B cell (primary cell): Measurements from ENCODE around the gene GPD1. TPM values are rescaled to one million over a fixed set of nuclear protein-coding genes. Genes with fewer than 3 reads are reported as not detected.

Experiments
- ATAC-seq: fragments of 200-7000 bp; cut with Tn5 transposase; one replicate; pipeline ENCODE4 v1.10.0; 2021; ENCODE audit warnings: low read depth, mild to moderate bottlenecking, moderate number of reproducible peaks, moderate library complexity
- CTCF ChIA-PET: fragments of 350-600 bp; sonication (Branson Sonifier 250); formaldehyde crosslinking; loops from one replicate; lab custom pipeline; 2021; ENCODE audit warnings: antibody characterized with exemption, inconsistent platforms; lab: Charles Lee
- POLR2A ChIA-PET: fragments of 350-600 bp; sonication (Branson Sonifier 250); formaldehyde crosslinking; loops from one replicate; lab custom pipeline; 2021; ENCODE audit warnings: antibody characterized with exemption; lab: Charles Lee
- DNase-seq: peaks from one replicate; pipeline ENCODE4 v3.0.0; 2013
- H2AFZ ChIP-seq: 2 replicates; pipeline ENCODE4 v1.6.1; 2012; ENCODE audit warnings: mild to moderate bottlenecking, low read depth, low read length; ENCODE audit not compliant: insufficient read depth, poor library complexity, severe bottlenecking
- H3K27ac ChIP-seq, 2 donors: 1 replicate in 1 of 2; 2 replicates in 1 of 2; pipeline ENCODE4 v1.5.1; 2012 to 2013; ENCODE audit warnings: low read length in 2 of 2, mild to moderate bottlenecking in 2 of 2, moderate library complexity in 1 of 2
- H3K27me3 ChIP-seq, 4 experiments: fragments of 200-600 bp in 1 of 4; sonication (generic) in 1 of 4; replicated peaks in 1 of 4; 1 replicate in 2 of 4; 2 replicates in 2 of 4; pipeline versions ENCODE4 v1.6.1 to v1.7.0; 2013 to 2016; ENCODE audit warnings: low read length in 3 of 4, mild to moderate bottlenecking in 2 of 4, mixed read lengths in 1 of 4, moderate library complexity in 1 of 4; ENCODE audit not compliant: insufficient read depth in 4 of 4, control insufficient read depth in 3 of 4; ENCODE audit errors: control extremely low read depth in 1 of 4
- H3K36me3 ChIP-seq, 2 experiments: replicated peaks in 1 of 2; 1 replicate in 1 of 2; 2 replicates in 1 of 2; pipeline versions ENCODE4 v1.6.1 to v1.7.1; 2013; ENCODE audit warnings: low read length in 1 of 2; ENCODE audit not compliant: insufficient read depth in 2 of 2, control insufficient read depth in 1 of 2; ENCODE audit errors: control extremely low read depth in 1 of 2, extremely low read depth in 1 of 2
- H3K4me1 ChIP-seq, 2 donors: fragments of 200-600 bp in 1 of 2; sonication (generic) in 1 of 2; 1 replicate in 1 of 2; 2 replicates in 1 of 2; pipeline versions ENCODE4 v1.5.1 to v1.6.1; 2013 to 2017; ENCODE audit warnings: low read length in 2 of 2; ENCODE audit not compliant: control insufficient read depth in 2 of 2, insufficient read depth in 2 of 2
- H3K4me2 ChIP-seq: replicated peaks from 2 replicates; pipeline ENCODE3; 2012; ENCODE audit warnings: mild to moderate bottlenecking, low read depth, low read length; ENCODE audit not compliant: poor library complexity, severe bottlenecking
- H3K4me3 ChIP-seq, 5 experiments: fragments of 200-600 bp in 1 of 5; sonication (generic) in 1 of 5; 1 replicate in 3 of 5; 2 replicates in 2 of 5; pipeline versions ENCODE4 v1.5.1 to v1.7.0; 2011 to 2016; ENCODE audit warnings: low read length in 4 of 5, mild to moderate bottlenecking in 4 of 5, low read depth in 2 of 5, control low read depth in 1 of 5, moderate library complexity in 1 of 5; ENCODE audit not compliant: insufficient read depth in 1 of 5; ENCODE audit errors: control extremely low read depth in 1 of 5, extremely low read depth in 1 of 5
- H3K79me2 ChIP-seq: fragments of 200-600 bp; sonication (generic); one replicate; pipeline ENCODE4 v1.6.0; 2016; ENCODE audit warnings: low read length; ENCODE audit not compliant: control insufficient read depth, insufficient read depth
- H3K9ac ChIP-seq: fragments of 200-600 bp; sonication (generic); 2 replicates; pipeline ENCODE4 v1.6.1; 2017; ENCODE audit warnings: mild to moderate bottlenecking, low read length, moderate library complexity
- H3K9me3 ChIP-seq, 3 donors: one replicate each; pipeline versions ENCODE4 v1.6.1 to v1.7.1; 2013; ENCODE audit warnings: low read length in 2 of 3; ENCODE audit not compliant: control insufficient read depth in 2 of 3, insufficient read depth in 1 of 3; ENCODE audit errors: control extremely low read depth in 1 of 3
- H4K20me1 ChIP-seq: 2 replicates; pipeline ENCODE4 v1.6.0; 2012; ENCODE audit warnings: mild to moderate bottlenecking, low read length; ENCODE audit not compliant: insufficient read depth, control insufficient read depth, poor library complexity, severe bottlenecking
- H3K27ac Mint-ChIP-seq: one replicate; pipeline ENCODE4 v1.8.0; 2021; ENCODE audit warnings: mixed read lengths
- H3K27me3 Mint-ChIP-seq: one replicate; pipeline ENCODE4 v1.8.0; 2021; ENCODE audit warnings: mixed read lengths
- H3K4me1 Mint-ChIP-seq: one replicate; pipeline ENCODE4 v1.8.0; 2021; ENCODE audit warnings: mixed read lengths
- H3K4me3 Mint-ChIP-seq: one replicate; pipeline ENCODE4 v1.8.0; 2021; ENCODE audit warnings: mixed read lengths
- H3K9me3 Mint-ChIP-seq: one replicate; pipeline ENCODE4 v1.8.0; 2022; ENCODE audit warnings: mixed read lengths; ENCODE audit not compliant: insufficient read depth
- EZH2 ChIP-seq: IDR thresholded peaks from 2 replicates; pipeline ENCODE4 v1.6.1; 2012; ENCODE audit warnings: borderline replicate concordance, low read depth, mild to moderate bottlenecking, moderate library complexity, low read length; ENCODE audit not compliant: insufficient read depth, poor library complexity, severe bottlenecking
- WGBS: methylation state at CpG from one replicate; pipeline ENCODE4 v1.1.5; 2013; ENCODE audit warnings: missing lambda C conversion rate; ENCODE audit not compliant: insufficient coverage; 5-methylcytosine and 5-hydroxymethylcytosine counted together
- intact Hi-C: fragments of 100-400 bp; cut with micrococcal nuclease; formaldehyde crosslinking; loops from one replicate; pipeline ENCODE4 v1.10.0; 2022
- polyA plus RNA-seq: library from polyadenylated mRNA; depleted of rRNA; stranded (reverse); fragments of >200 nt; gene quantifications from 2 replicates; pipeline ENCODE4 v1.2.3, GENCODE V29; 2012
- total RNA-seq, 2 donors: library from RNA; stranded (reverse); fragments of 120-200 nt in 1 of 2; gene quantifications; 1 replicate in 1 of 2; 2 replicates in 1 of 2; pipeline versions ENCODE4 v1.2.3 to v1.2.4, GENCODE V29; 2013 to 2022
- TF ChIP-seq, protein P1 (sequence below): fragments of 200-600 bp; IDR thresholded peaks from one replicate; pipeline ENCODE4 v1.8.0; 2022; ENCODE audit warnings: antibody characterized with exemption, mild to moderate bottlenecking

Gene GPD1
- total and polyA plus RNA-seq, 2 donors (not counting 1 experiment from before 2014, with no cell fraction given) = 0.54 to 1.1 TPM

DNA sequence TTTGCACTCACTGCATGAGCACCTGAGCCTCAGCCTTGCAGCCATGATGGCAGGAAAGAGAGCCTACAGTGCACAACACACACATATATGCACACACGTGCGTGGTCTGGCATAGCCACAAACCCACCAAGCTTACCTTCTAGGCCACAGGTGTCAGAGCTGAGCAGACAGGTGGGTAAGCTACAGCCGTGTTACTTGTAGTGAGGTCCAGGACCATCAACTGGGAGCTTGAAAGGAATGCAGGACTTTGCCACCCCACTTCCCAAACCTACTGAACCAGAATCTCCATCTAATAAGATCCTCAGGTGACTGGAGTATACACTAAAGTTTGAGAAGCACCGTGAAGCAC, 43.7 kb upstream of the GPD1 start:
- Histone ChIP-seq H3K4me1 (peaks cover 22 to 23% of the 10 kb centered on the region in 2 donors), H3K27me3 (peaks cover 0 to 54% (median 16%) of the 10 kb centered on the region in 4 experiments), H3K9ac (no peak overlapping the region), H4K20me1 (no peaks in the 10 kb centered on the region), H3K4me2 (no peak overlapping the region), H3K36me3 (no peaks in the 10 kb centered on the region), H3K9me3 (peaks cover 0 to 4% (median 0%) of the 10 kb centered on the region in 3 donors), H3K4me3 (no peak overlapping the region), H3K27ac (no peak overlapping the region), H2AFZ (no peak overlapping the region), H3K79me2 (no peaks in the 10 kb centered on the region)
- no peak for DNase-seq
- H3K4me1 Mint-ChIP-seq = peaks cover 19% of the 10 kb centered on the region
- 86% methylated on average over 1 of the region's 4 CpGs for WGBS
- ChIA-PET CTCF (interaction anchor here (1.0 to 4.2 kb wide), 4 partner anchors 10 to 93 kb away, joined by 3 to 23 read pairs (median 10); no protein-coding TSS in a partner anchor), POLR2A (no interaction called here)
- no peak overlapping the region for H3K27ac Mint-ChIP-seq
- no peak for TF ChIP-seq EZH2
- TF ChIP-seq, protein P1, sequence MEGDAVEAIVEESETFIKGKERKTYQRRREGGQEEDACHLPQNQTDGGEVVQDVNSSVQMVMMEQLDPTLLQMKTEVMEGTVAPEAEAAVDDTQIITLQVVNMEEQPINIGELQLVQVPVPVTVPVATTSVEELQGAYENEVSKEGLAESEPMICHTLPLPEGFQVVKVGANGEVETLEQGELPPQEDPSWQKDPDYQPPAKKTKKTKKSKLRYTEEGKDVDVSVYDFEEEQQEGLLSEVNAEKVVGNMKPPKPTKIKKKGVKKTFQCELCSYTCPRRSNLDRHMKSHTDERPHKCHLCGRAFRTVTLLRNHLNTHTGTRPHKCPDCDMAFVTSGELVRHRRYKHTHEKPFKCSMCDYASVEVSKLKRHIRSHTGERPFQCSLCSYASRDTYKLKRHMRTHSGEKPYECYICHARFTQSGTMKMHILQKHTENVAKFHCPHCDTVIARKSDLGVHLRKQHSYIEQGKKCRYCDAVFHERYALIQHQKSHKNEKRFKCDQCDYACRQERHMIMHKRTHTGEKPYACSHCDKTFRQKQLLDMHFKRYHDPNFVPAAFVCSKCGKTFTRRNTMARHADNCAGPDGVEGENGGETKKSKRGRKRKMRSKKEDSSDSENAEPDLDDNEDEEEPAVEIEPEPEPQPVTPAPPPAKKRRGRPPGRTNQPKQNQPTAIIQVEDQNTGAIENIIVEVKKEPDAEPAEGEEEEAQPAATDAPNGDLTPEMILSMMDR = no peak
- H3K4me3 Mint-ChIP-seq = no peak overlapping the region
- intact Hi-C loops = no loop called here
- no peaks in the 10 kb centered on the region for H3K9me3 Mint-ChIP-seq
- no peak for ATAC-seq
- H3K27me3 Mint-ChIP-seq = peaks cover 61% of the 10 kb centered on the region

DNA sequence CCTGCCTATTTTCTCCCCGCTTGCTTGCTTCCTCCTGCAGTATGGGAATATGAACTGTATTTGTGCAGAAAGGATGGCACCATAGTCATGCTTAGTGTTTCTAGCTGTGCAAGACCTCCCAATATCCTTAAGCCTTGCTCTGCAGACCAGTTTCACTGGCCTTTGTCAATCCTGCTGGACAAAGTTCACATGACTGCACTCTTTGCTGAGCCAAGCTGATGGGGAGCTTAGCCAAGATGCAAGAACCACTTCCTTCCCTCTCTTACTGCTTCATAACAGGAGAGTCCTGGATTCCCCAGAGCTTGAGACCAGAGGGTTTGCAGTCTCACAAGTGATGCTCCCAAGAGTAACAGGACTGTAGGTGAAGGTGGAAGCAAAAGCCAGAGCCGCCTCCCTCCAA, 42.6 kb upstream of the GPD1 start:
- no peaks in the 10 kb centered on the region for H3K79me2 ChIP-seq
- H3K9me3 ChIP-seq = peaks cover 0 to 4% (median 0%) of the 10 kb centered on the region in 3 donors
- no peaks in the 10 kb centered on the region for H4K20me1 ChIP-seq
- no peak overlapping the region for H2AFZ ChIP-seq
- intact Hi-C loops = no loop called here
- H3K27ac ChIP-seq = no peak overlapping the region
- no peak overlapping the region for H3K27ac Mint-ChIP-seq
- WGBS = no CpG with 5 or more reads among the region's 2 CpGs
- H3K9ac ChIP-seq = no peak overlapping the region
- DNase-seq = no peak
- H3K4me2 ChIP-seq = no peak overlapping the region
- H3K27me3 Mint-ChIP-seq = peaks cover 55% of the 10 kb centered on the region
- H3K4me3 ChIP-seq = no peak overlapping the region
- peaks cover 0 to 45% (median 16%) of the 10 kb centered on the region in 4 experiments for H3K27me3 ChIP-seq
- H3K4me1 Mint-ChIP-seq = peaks cover 13% of the 10 kb centered on the region
- no peaks in the 10 kb centered on the region for H3K9me3 Mint-ChIP-seq
- TF ChIP-seq, protein P1 = no peak
- ChIA-PET CTCF (interaction anchor here (1.0 to 4.2 kb wide), 3 partner anchors 9 to 94 kb away, joined by 3 to 23 read pairs (median 16); no protein-coding TSS in a partner anchor), POLR2A (interaction anchor here (0.6 kb wide), 1 partner anchor 135 kb away, joined by 9 read pairs; no protein-coding TSS in a partner anchor)
- H3K4me1 ChIP-seq = peaks cover 16 to 17% of the 10 kb centered on the region in 2 donors
- no peak for ATAC-seq
- no peaks in the 10 kb centered on the region for H3K36me3 ChIP-seq
- H3K4me3 Mint-ChIP-seq = no peak overlapping the region
